Measurements from ENCODE around the gene TP53I13. TPM values are rescaled to one million over a fixed set of nuclear protein-coding genes. Genes with fewer than 3 reads are reported as not detected.

Gene TP53I13
- total RNA-seq, 4 donors from 2014 or later, result 47.8 to 144 (median 87.7) TPM

DNA sequence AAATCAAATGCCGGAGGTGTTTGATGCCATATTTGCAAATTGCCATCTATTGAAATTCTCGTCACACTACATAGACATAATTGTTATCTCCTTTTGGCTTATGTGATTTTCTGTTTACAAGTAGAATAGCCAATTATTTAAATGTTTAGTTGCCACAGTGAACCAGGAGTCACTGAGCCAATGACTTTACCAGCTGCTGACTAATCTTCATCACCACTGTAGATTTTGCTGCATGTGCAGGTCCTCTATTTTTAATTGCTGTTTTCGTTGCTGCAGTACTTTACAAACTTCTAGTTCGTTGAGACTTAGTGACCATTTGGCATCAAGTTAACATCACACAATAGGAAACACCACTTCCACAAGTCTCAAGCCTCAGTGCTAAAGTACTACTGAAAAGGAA, 24.4 kb upstream of the TP53I13 start:
- no peak for DNase-seq
- Histone ChIP-seq H3K4me1 (no peaks in the 10 kb centered on the region), H3K36me3 (peaks cover 0 to 14% (median 5%) of the 10 kb centered on the region in 4 donors), H3K27me3 (no peaks in the 10 kb centered on the region), H3K9me3 (no peaks in the 10 kb centered on the region), H3K4me3 (no peak overlapping the region), H3K27ac (no peak overlapping the region)
- intact Hi-C loops (cut with DNase I; ENCODE audit: low total_unique reads), result no loop called here
- WGBS, 2 donors (ENCODE audit: low coverage in 1 of 2), result 77 to 88% methylated on average over 4 of the region's 4 CpGs
- in situ Hi-C loops (cut with MboI; ENCODE audit: low pct_ligation_motif_present in 1 of 4, low pct_unique_long_range_greater_than_20kb in 1 of 4, low sequenced_read_pairs in 3 of 4), result loop anchor here in 1 of 4 donors (25.0 kb wide), 1 partner anchor 182 kb away; no protein-coding TSS in a partner anchor
- TF ChIP-seq, protein P1, sequence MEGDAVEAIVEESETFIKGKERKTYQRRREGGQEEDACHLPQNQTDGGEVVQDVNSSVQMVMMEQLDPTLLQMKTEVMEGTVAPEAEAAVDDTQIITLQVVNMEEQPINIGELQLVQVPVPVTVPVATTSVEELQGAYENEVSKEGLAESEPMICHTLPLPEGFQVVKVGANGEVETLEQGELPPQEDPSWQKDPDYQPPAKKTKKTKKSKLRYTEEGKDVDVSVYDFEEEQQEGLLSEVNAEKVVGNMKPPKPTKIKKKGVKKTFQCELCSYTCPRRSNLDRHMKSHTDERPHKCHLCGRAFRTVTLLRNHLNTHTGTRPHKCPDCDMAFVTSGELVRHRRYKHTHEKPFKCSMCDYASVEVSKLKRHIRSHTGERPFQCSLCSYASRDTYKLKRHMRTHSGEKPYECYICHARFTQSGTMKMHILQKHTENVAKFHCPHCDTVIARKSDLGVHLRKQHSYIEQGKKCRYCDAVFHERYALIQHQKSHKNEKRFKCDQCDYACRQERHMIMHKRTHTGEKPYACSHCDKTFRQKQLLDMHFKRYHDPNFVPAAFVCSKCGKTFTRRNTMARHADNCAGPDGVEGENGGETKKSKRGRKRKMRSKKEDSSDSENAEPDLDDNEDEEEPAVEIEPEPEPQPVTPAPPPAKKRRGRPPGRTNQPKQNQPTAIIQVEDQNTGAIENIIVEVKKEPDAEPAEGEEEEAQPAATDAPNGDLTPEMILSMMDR (IDR thresholded peaks at IDR 0.05), result no peak
- TF ChIP-seq POLR2A (IDR thresholded peaks at IDR 0.05), result no peak
- no peak for TF ChIP-seq EP300 (IDR thresholded peaks at IDR 0.05; ENCODE audit: low read depth)
- no peak for TF ChIP-seq POLR2AphosphoS5 (IDR thresholded peaks at IDR 0.05)

DNA sequence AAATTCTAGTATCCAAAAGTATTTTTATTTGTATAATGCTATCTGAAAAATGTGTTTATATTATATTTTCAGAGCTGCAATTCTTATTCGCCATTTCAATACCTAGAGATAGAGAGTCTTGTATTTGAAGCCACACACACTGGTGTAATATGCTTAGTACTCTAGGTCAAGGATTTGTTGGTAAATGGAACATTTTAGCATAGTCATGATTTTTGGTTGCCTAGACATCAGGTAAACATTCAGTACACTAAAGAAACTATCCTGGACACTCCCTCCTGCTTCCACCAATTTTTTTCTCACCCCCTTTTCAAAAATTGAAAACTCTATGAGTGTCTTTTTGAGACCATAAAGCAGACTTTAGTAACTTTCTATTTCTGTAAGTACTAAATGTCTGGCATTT, 22.4 kb upstream of the TP53I13 start:
- DNase-seq, result no peak
- Histone ChIP-seq H3K36me3 (peaks cover 0 to 10% (median 2%) of the 10 kb centered on the region in 4 donors), H3K4me1 (peaks cover 0 to 6% (median 0%) of the 10 kb centered on the region in 4 donors), H3K27ac (no peak overlapping the region), H3K9me3 (no peaks in the 10 kb centered on the region), H3K4me3 (no peak overlapping the region), H3K27me3 (no peaks in the 10 kb centered on the region)
- in situ Hi-C loops (cut with MboI; ENCODE audit: low pct_ligation_motif_present in 1 of 4, low pct_unique_long_range_greater_than_20kb in 1 of 4, low sequenced_read_pairs in 3 of 4), result loop anchor here in 1 of 4 donors (25.0 kb wide), 1 partner anchor 184 kb away; no protein-coding TSS in a partner anchor
- TF ChIP-seq, protein P1 (IDR thresholded peaks at IDR 0.05), result no peak
- TF ChIP-seq POLR2AphosphoS5 (IDR thresholded peaks at IDR 0.05), result no peak
- TF ChIP-seq EP300 (IDR thresholded peaks at IDR 0.05; ENCODE audit: low read depth), result no peak
- no peak for TF ChIP-seq POLR2A (IDR thresholded peaks at IDR 0.05)
- 83 to 89% methylated on average over 1 of the region's 1 CpG for WGBS, 2 donors (ENCODE audit: low coverage in 1 of 2)
- intact Hi-C loops (cut with DNase I; ENCODE audit: low total_unique reads), result no loop called here

DNA sequence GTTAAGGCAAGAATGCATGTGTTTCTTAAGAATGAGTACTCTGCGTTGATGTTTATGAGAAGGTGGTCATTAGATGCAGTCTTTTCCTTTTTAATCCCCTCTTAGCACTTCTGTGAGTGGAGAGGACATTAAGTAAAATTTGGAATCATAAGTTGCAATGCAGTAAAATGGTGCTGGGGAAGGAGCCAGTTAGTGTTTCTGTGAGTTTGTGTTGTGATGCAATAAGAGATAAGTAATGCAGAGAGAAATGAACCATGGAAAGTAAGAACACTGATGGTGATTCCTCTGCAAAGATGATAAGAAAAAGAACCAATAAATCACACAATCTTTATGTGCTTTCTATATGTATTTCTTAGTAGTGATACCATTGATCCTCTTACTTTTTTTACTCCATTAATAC, 21.7 kb upstream of the TP53I13 start:
- WGBS, 2 donors (ENCODE audit: low coverage in 1 of 2), result 89 to 100% methylated on average over 1 of the region's 1 CpG

DNA sequence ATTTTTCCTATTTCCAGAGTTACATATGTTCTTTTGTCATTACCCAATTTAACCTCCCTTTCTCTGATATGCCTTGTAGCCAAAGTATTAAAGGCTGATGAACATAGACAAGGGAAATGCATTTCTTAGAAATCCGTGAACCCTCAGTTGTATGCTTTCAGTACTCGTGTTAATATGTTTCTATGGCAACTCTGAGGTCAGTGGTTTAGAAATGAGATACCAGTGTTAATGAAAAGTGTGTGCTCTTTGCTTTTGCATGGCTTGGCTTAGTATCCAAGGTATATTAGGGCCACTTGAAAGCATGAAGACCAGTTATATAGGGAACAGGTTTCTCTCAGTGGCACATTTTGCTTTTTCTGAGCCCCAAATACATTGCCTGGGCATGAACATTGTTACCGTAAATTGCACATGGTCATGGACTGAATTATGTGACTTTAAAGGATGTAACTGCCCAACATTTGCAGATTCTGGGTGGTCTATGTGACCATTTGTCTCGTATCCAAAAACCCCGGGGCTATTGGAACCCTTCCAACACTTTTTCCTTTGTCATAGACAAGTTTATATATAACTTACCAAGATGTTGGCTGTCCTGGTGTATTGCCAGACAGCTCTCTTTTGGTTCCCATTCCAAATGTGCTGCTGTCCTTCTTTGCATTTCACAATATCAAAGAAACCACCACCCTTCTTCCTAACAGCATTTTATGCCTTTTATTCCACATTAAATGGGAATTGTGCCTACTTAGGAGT, 19.2 kb upstream of the TP53I13 start:
- no peaks in the 10 kb centered on the region for H3K27me3 ChIP-seq
- in situ Hi-C loops (cut with MboI; ENCODE audit: low pct_ligation_motif_present in 1 of 4, low pct_unique_long_range_greater_than_20kb in 1 of 4, low sequenced_read_pairs in 3 of 4), result loop anchor here in 1 of 4 donors (25.0 kb wide), 1 partner anchor 187 kb away; no protein-coding TSS in a partner anchor
- WGBS, 2 donors (ENCODE audit: low coverage in 1 of 2), result 43 to 50% methylated on average over 5 of the region's 5 CpGs
- peaks cover 0 to 6% (median 0%) of the 10 kb centered on the region in 4 donors for H3K4me1 ChIP-seq
- DNase-seq, result no peak
- H3K27ac ChIP-seq, result no peak overlapping the region
- intact Hi-C loops (cut with DNase I; ENCODE audit: low total_unique reads), result no loop called here
- no peak overlapping the region for H3K4me3 ChIP-seq
- no peaks in the 10 kb centered on the region for H3K36me3 ChIP-seq
- H3K9me3 ChIP-seq, result no peaks in the 10 kb centered on the region
- TF ChIP-seq EP300 (IDR thresholded peaks at IDR 0.05; ENCODE audit: low read depth) (no peak), POLR2A (IDR thresholded peaks at IDR 0.05) (no peak)
- TF ChIP-seq, protein P1 (IDR thresholded peaks at IDR 0.05), result no peak

More for the DNA sequence above, 21.7 kb upstream of the TP53I13 start:
- Histone ChIP-seq H3K4me3 (no peak overlapping the region), H3K27ac (no peak overlapping the region), H3K9me3 (no peaks in the 10 kb centered on the region), H3K27me3 (no peaks in the 10 kb centered on the region), H3K4me1 (peaks cover 0 to 6% (median 0%) of the 10 kb centered on the region in 4 donors), H3K36me3 (peaks cover 0 to 9% (median 0%) of the 10 kb centered on the region in 4 donors)
- TF ChIP-seq EP300 (IDR thresholded peaks at IDR 0.05; ENCODE audit: low read depth), result no peak
- TF ChIP-seq POLR2A (IDR thresholded peaks at IDR 0.05), result no peak
- TF ChIP-seq, protein P1 (IDR thresholded peaks at IDR 0.05), result no peak
- no peak for TF ChIP-seq POLR2AphosphoS5 (IDR thresholded peaks at IDR 0.05)
- in situ Hi-C loops (cut with MboI; ENCODE audit: low pct_ligation_motif_present in 1 of 4, low pct_unique_long_range_greater_than_20kb in 1 of 4, low sequenced_read_pairs in 3 of 4), result loop anchor here in 1 of 4 donors (25.0 kb wide), 1 partner anchor 185 kb away; no protein-coding TSS in a partner anchor
- intact Hi-C loops (cut with DNase I; ENCODE audit: low total_unique reads), result no loop called here
- no peak for DNase-seq

All from transverse colon (tissue), 4 donors.